Adrenal gland (tissue), 5 donors: ENCODE measurements around the gene FHIT.

Experiments
- POLR2A ChIP-seq, 2 donors: fragments of 450-650 bp; IDR thresholded peaks; one replicate each; pipeline ENCODE4 v1.6.1; 2017; ENCODE audit warnings: antibody characterized with exemption in 2 of 2, mild to moderate bottlenecking in 2 of 2, moderate library complexity in 1 of 2
- TF ChIP-seq, protein P1 (sequence below), 6 experiments: fragments of 450-650 bp in 4 of 6; fragments of 200-600 bp in 2 of 6; sonication (generic) in 1 of 6; IDR thresholded peaks; 1 replicate in 5 of 6; 2 replicates in 1 of 6; pipeline versions ENCODE4 v1.5.1 to v1.8.0; 2016 to 2021; ENCODE audit warnings: antibody characterized with exemption in 6 of 6, mild to moderate bottlenecking in 2 of 6, moderate library complexity in 1 of 6
- donor health status: DM: no; HTN: no; CAD: no.

DNA sequence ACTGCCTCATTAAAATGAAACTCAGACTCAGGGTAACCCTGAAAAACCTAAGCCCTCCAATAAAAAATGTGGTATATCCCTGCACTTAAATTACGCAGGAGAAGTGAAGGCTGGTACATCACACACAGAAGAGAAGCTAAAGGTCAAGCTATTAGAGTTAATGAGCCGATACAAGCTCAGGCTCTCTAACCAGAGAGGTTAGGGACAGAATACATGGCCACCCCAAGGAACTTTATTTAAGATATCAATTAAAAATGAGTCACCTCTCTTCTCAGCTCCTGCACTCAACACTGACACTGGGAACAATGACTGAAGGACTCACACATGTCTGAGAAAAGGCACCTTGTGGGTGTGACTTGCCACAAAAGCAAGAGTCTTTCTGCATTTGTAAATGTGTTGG is 1400.8 kb downstream of the FHIT start:
- TF ChIP-seq, protein P1, sequence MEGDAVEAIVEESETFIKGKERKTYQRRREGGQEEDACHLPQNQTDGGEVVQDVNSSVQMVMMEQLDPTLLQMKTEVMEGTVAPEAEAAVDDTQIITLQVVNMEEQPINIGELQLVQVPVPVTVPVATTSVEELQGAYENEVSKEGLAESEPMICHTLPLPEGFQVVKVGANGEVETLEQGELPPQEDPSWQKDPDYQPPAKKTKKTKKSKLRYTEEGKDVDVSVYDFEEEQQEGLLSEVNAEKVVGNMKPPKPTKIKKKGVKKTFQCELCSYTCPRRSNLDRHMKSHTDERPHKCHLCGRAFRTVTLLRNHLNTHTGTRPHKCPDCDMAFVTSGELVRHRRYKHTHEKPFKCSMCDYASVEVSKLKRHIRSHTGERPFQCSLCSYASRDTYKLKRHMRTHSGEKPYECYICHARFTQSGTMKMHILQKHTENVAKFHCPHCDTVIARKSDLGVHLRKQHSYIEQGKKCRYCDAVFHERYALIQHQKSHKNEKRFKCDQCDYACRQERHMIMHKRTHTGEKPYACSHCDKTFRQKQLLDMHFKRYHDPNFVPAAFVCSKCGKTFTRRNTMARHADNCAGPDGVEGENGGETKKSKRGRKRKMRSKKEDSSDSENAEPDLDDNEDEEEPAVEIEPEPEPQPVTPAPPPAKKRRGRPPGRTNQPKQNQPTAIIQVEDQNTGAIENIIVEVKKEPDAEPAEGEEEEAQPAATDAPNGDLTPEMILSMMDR (IDR thresholded peaks at IDR 0.05), result no peak
- TF ChIP-seq POLR2A (IDR thresholded peaks at IDR 0.05), result no peak
